Neutrophil (primary cell): ENCODE results near the gene C9orf152.

Source experiments
- H3K27ac ChIP-seq: fragments of 200-600 bp; sonication (generic); 2 replicates; pipeline ENCODE4 v1.5.1; 2016; ENCODE audit warnings: mild to moderate bottlenecking, moderate library complexity
- H3K27me3 ChIP-seq: fragments of 200-600 bp; sonication (generic); 2 replicates; pipeline ENCODE4 v1.6.0; 2016; ENCODE audit warnings: mild to moderate bottlenecking
- H3K36me3 ChIP-seq: fragments of 200-600 bp; sonication (generic); 2 replicates; pipeline ENCODE4 v1.5.1; 2017
- H3K4me1 ChIP-seq, 2 experiments: fragments of 200-600 bp in 1 of 2; sonication (generic) in 1 of 2; 1 replicate in 1 of 2; 2 replicates in 1 of 2; pipeline versions ENCODE4 v1.5.1 to v1.6.1; 2013 to 2016; ENCODE audit warnings: low read depth in 1 of 2, low read length in 1 of 2, mild to moderate bottlenecking in 1 of 2, moderate library complexity in 1 of 2; ENCODE audit not compliant: control insufficient read depth in 1 of 2, insufficient read depth in 1 of 2
- H3K4me3 ChIP-seq, 2 experiments: fragments of 200-600 bp in 1 of 2; sonication (generic) in 1 of 2; 1 replicate in 1 of 2; 2 replicates in 1 of 2; pipeline ENCODE4 v1.5.1; 2013 to 2016; ENCODE audit warnings: low read depth in 1 of 2, low read length in 1 of 2, mild to moderate bottlenecking in 1 of 2, moderate library complexity in 1 of 2
- H3K9me3 ChIP-seq: fragments of 200-600 bp; sonication (generic); 2 replicates; pipeline ENCODE4 v1.5.1; 2016
- CTCF ChIP-seq: fragments of 200-600 bp; sonication (generic); IDR thresholded peaks from 2 replicates; pipeline ENCODE4 v1.5.1; 2016; ENCODE audit warnings: antibody characterized with exemption

Gene C9orf152

GRCh38 chr9:110246214-110246613, 38.3 kb upstream of the C9orf152 start:
- TF ChIP-seq CTCF: no peak
- no peaks in the 10 kb centered on the region for H3K27me3 ChIP-seq
- H3K27ac ChIP-seq: no peak overlapping the region
- peaks cover 91% of the 10 kb centered on the region for H3K36me3 ChIP-seq
- H3K9me3 ChIP-seq: no peaks in the 10 kb centered on the region
- H3K4me1 ChIP-seq: peaks cover 7 to 8% of the 10 kb centered on the region in 2 experiments
- H3K4me3 ChIP-seq: no peak overlapping the region

- peaks cover 23 to 24% of the 10 kb centered on the region in 2 experiments for H3K4me1 ChIP-seq
- no peak for TF ChIP-seq CTCF
- no peaks in the 10 kb centered on the region for H3K27me3 ChIP-seq
- no peaks in the 10 kb centered on the region for H3K9me3 ChIP-seq
- no peak overlapping the region for H3K27ac ChIP-seq
- H3K36me3 ChIP-seq: peaks cover 80% of the 10 kb centered on the region
- H3K4me3 ChIP-seq: no peak overlapping the region
Measured at GRCh38 chr9:110244616-110245015, 36.7 kb upstream of the C9orf152 start.

GRCh38 chr9:110241858-110242321, 33.9 kb upstream of the C9orf152 start:
- TF ChIP-seq CTCF: no peak
- Histone ChIP-seq H3K9me3 (no peaks in the 10 kb centered on the region), H3K36me3 (peaks cover 55% of the 10 kb centered on the region), H3K27me3 (no peaks in the 10 kb centered on the region), H3K4me3 (no peak overlapping the region), H3K4me1 (peaks cover 16 to 26% of the 10 kb centered on the region in 2 experiments), H3K27ac (peak overlapping the region; percentile 15)

- H3K36me3 ChIP-seq: peaks cover 50% of the 10 kb centered on the region
- peaks cover 16 to 26% of the 10 kb centered on the region in 2 experiments for H3K4me1 ChIP-seq
- H3K27me3 ChIP-seq: no peaks in the 10 kb centered on the region
- peak overlapping the region; percentile 15 for H3K27ac ChIP-seq
- TF ChIP-seq CTCF: no peak
- no peak overlapping the region for H3K4me3 ChIP-seq
- no peaks in the 10 kb centered on the region for H3K9me3 ChIP-seq
Measured at GRCh38 chr9:110241260-110241857, 33.4 kb upstream of the C9orf152 start.

GRCh38 chr9:110240198-110240597, 32.2 kb upstream of the C9orf152 start:
- peak overlapping the region; percentile 46 for H3K27ac ChIP-seq
- no peaks in the 10 kb centered on the region for H3K27me3 ChIP-seq

More at GRCh38 chr9:110240198-110240597, 32.2 kb upstream of the C9orf152 start:
- Histone ChIP-seq H3K4me3 (no peak overlapping the region), H3K36me3 (peaks cover 40% of the 10 kb centered on the region), H3K9me3 (no peaks in the 10 kb centered on the region), H3K4me1 (peaks cover 16 to 26% of the 10 kb centered on the region in 2 experiments)
- TF ChIP-seq CTCF: no peak
